ENCODE measurements around the gene LZTR1.

Gene LZTR1

GRCh38 chr22:20960609-20961008, 21.5 kb upstream of the LZTR1 start:
- Mint-ChIP-seq H3K27ac (no peak overlapping the region), H3K4me1 (peaks cover 17% of the 10 kb centered on the region), H3K9me3 (no peaks in the 10 kb centered on the region), H3K27me3 (ENCODE audit: low read depth, poor library complexity) (peaks cover 69% of the 10 kb centered on the region), H3K36me3 (ENCODE audit: low read depth) (no peaks in the 10 kb centered on the region), H3K4me3 (no peak overlapping the region)
- no peak for TF ChIP-seq CTCF (IDR thresholded peaks at IDR 0.05)
- DNase-seq: no peak

- Mint-ChIP-seq H3K27ac (no peak overlapping the region), H3K4me1 (peaks cover 16% of the 10 kb centered on the region), H3K27me3 (ENCODE audit: low read depth, poor library complexity) (peaks cover 71% of the 10 kb centered on the region), H3K4me3 (no peak overlapping the region), H3K36me3 (ENCODE audit: low read depth) (no peaks in the 10 kb centered on the region), H3K9me3 (no peaks in the 10 kb centered on the region)
- no peak for DNase-seq
- no peak for TF ChIP-seq CTCF (IDR thresholded peaks at IDR 0.05)
These were observed 19.6 kb upstream of the LZTR1 start for GRCh38 chr22:20962491-20962945.

GRCh38 chr22:20963201-20964052, 18.7 kb upstream of the LZTR1 start:
- Mint-ChIP-seq H3K27ac (no peak overlapping the region), H3K27me3 (ENCODE audit: low read depth, poor library complexity) (peaks cover 64% of the 10 kb centered on the region), H3K36me3 (ENCODE audit: low read depth) (no peaks in the 10 kb centered on the region), H3K9me3 (no peaks in the 10 kb centered on the region), H3K4me3 (peak overlapping the region; percentile 39), H3K4me1 (peaks cover 15% of the 10 kb centered on the region)
- TF ChIP-seq CTCF (IDR thresholded peaks at IDR 0.05): no peak
- DNase-seq: no peak

- peak overlapping the region; percentile 81 for H3K4me3 Mint-ChIP-seq
- no peak for DNase-seq
- H3K36me3 Mint-ChIP-seq (ENCODE audit: low read depth): no peaks in the 10 kb centered on the region
- H3K27me3 Mint-ChIP-seq (ENCODE audit: low read depth, poor library complexity): peaks cover 60% of the 10 kb centered on the region
- peaks cover 16% of the 10 kb centered on the region for H3K4me1 Mint-ChIP-seq
- H3K27ac Mint-ChIP-seq: no peak overlapping the region
- no peak for TF ChIP-seq CTCF (IDR thresholded peaks at IDR 0.05)
- H3K9me3 Mint-ChIP-seq: no peaks in the 10 kb centered on the region
These were observed 17.9 kb upstream of the LZTR1 start for GRCh38 chr22:20964090-20964798.

GRCh38 chr22:20964799-20965103, 17.3 kb upstream of the LZTR1 start:
- Mint-ChIP-seq H3K4me3 (peak overlapping the region; percentile 81), H3K27me3 (ENCODE audit: low read depth, poor library complexity) (peaks cover 63% of the 10 kb centered on the region), H3K9me3 (no peaks in the 10 kb centered on the region), H3K27ac (no peak overlapping the region), H3K4me1 (peaks cover 16% of the 10 kb centered on the region), H3K36me3 (ENCODE audit: low read depth) (no peaks in the 10 kb centered on the region)
- no peak for DNase-seq
- TF ChIP-seq CTCF (IDR thresholded peaks at IDR 0.05): no peak

Data from nephron progenitor cell (in vitro differentiated cells).